Effector CD8-positive, alpha-beta T cell (primary cell): ENCODE results near the gene CAB39.
A peak's percentile ranks its signal among the peaks of the same experiment; 100 is the strongest.

Experiments
- DNase-seq: peaks from one replicate; lab custom pipeline; 2025; lab: John Stamatoyannopoulos, UW

CAB39 gene

DNA sequence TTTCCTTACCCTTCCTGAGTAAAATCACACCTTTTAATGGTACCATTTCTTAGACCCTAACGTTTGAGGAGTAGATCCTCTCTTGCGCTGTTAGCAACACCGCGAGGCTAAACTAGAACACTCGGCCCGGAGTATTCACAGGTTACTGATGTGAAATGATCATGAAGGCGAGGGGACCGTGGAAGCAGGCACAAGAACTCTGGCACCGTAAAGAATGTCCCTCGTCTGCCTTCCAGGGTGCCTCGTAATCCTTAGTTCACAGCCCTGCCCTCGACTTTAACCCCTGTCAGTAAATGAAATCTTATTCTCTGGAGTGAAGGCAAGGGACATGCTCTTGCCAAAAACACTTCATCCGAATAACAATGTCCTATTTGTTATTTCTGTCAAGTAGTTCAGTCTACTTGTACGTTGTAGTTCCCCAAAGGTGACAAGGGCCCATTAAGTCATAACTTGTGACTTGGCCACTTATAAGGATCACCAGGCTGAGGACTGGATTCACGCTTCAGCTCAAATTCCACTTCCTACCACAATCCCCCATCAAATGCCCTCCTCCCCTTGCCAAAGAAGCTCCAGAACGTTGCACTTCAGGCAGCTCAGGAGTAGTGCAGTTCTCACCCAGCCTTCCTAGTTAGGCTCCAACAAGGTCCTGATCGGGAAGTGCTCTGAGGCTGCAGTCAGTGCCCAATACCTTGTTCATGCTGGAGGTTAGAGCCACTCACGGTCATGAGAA lies 108.8 kb downstream of the CAB39 start:
- DNase-seq, result no peak

DNA sequence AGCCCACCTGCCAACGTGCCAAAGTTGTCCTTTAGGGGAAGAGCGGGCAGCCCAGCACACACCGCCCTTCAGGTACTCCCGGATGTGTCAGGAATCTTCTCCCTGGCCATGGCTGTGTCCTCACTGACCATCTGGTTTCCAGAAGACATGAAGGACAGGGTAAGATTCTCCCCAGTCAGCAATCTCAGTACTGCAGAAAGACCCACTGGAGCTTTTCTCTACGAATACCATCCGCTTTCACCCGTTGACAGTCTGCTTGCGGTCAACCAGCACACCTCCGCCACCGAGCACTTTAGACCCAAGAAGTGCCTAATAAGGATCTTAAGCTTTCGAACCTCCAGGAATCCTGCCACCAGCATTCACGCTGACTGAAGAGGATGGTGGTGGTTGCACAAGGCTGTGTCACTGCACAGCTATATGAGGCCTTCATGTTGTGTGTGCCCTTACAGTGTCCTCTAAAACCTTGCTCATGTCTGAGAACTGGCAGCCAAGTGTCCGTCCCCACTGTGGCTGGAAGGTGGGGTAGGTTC lies 109.4 kb downstream of the CAB39 start:
- DNase-seq, result no peak

DNA sequence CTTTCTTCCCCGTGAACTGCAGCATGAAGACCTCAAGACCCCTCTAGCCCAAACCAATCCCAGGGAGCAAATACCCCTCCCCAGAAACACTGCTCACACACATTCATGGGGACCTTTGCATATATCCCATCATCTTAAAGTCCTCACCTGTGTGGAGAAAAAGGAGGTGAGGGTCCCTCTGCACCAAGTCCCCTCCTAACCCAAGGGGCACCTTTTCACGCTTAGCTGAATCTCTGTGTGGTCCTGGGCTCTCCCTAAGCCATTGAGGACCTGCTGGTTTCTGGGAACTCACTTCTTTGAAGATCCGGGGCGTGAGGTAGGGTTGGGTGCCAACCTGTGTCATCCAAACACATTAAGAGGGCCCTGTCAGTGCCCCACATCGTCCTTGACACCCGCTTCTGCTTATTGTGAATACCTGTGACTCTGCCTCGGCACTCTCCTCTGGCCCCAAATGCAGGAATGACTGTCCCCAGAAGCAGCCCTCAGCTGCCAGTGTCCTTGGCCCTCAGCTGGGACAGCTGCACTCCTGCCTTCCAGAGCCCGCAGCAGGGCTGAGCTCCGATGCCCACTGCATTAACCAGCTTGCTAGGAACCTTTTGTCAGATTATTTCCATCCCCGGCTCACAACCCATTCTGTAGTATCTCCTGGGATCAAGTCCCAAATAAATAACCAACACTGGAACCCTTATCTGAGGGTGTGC lies 110.8 kb downstream of the CAB39 start:
- DNase-seq, result no peak

DNA sequence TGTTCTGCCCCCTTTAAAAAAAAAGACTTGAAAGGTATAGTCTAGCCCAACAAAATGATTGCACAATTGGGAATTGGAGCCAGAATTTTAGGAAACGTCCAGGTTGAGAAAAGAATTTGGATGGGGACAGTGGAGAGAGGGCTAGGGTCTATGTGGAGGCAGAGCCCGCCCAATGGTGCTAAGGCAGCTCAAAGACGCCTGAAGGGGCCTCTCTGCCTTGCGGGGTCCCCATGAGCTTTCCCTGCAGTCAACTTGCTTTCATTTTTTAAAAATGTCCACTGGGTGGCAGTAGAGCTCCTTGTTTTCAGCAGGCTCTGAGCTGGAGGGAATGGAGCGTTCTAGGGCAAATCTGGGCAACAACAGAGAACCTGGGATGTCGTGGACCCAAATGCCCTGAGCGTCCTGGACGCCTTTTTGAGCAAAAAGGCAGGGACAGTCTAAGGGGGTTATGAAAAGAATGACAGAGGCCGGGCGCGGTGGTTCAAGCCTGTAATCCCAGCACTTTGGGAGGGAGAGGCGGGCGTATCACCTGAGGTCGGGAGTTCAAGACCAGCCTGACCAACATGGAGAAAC lies 111.8 kb downstream of the CAB39 start:
- peak; percentile 30 for DNase-seq

GRCh38 chr2:230825354-230825753 lies 112.7 kb downstream of the CAB39 start:
- DNase-seq, result no peak

GRCh38 chr2:230827774-230828271 lies 115.2 kb downstream of the CAB39 start:
- no peak for DNase-seq

DNA sequence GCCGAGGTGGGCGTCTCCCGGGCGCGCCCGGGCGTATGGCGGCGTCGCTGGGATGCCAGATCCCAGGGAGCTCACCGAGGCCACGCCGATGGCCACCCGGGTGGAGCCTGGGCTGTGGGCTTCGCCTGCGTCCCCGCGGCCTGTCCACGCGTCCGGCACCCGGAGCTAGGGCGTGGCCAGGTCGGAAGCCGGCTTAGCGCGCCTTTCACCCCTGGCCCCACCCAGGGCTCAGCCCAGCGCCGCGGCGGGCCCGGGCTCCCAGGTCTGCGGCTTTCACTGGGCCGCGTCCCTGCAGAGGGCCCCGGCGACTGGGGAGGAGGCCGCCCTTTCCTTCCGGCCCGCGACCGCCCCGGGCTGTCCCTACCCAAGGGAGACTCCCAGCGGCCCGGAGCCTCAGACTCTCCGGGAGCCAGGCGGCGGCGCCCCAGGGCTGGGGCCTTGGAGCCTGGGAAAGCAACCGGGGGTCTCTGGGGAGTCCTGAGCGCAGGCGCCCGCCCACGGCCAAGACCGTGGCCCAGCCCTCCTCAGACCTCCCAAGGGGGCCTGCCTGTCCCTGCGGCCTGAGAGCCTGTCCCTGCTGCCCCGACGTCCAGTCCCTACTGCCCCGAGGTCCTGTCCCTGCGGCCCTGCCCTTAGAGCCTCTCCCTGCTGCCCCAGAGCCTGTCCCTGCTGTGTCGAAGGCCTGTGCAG lies 115.8 kb downstream of the CAB39 start:
- no peak for DNase-seq

- DNase-seq, result no peak
These were observed 116.7 kb downstream of the CAB39 start for GRCh38 chr2:230829293-230829692.

DNA sequence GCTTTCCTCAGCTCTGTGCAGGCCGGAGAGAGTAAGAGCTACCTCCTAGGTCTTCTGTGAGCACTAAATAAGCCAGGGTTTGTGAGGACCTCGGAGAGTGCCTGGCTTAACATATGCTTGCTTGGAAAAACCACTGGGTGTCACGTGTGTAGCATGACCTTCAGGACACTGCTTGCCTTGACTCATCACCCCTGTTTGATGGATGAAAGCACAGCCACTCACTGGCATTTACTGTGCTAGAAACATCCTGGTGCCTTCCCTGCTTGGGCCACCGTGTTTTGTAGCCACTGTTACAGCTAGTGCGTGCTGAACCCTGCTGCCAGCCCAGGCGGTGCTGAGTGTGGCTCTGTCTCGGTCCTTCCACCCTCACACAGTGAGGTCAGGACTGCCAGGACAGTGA lies 117.3 kb downstream of the CAB39 start:
- no peak for DNase-seq

- no peak for DNase-seq
These were observed 117.8 kb downstream of the CAB39 start for GRCh38 chr2:230830428-230830827.

- no peak for DNase-seq
These were observed 127.7 kb downstream of the CAB39 start for GRCh38 chr2:230840301-230840700.

DNA sequence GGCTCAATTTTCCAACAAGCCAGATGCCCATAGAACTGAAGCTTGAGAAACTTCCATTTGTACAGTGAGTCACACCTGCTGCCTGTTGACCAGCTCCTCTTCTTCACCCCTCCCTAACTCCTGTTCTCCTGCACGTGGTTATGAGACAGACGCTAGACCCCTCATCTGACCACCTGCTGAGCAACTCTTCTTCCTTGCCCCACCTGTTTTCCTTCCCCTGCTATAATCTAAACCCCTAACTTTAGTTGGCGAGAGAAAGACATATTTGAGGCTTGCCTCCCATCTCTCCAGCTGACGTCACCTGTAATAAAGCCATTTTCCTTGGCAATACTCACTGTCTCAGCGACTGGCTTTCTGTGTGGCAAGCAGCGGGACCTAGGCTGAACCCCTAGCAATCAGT lies 129.8 kb downstream of the CAB39 start:
- no peak for DNase-seq

- no peak for DNase-seq
These were observed 130.5 kb downstream of the CAB39 start for GRCh38 chr2:230843132-230843531.

GRCh38 chr2:230846360-230846759 lies 133.7 kb downstream of the CAB39 start:
- DNase-seq, result no peak

- DNase-seq, result peak; percentile 80
These were observed 135.3 kb downstream of the CAB39 start for GRCh38 chr2:230847883-230848388.

GRCh38 chr2:230849633-230850357 lies 137.2 kb downstream of the CAB39 start:
- DNase-seq, result peak; percentile 68

DNA sequence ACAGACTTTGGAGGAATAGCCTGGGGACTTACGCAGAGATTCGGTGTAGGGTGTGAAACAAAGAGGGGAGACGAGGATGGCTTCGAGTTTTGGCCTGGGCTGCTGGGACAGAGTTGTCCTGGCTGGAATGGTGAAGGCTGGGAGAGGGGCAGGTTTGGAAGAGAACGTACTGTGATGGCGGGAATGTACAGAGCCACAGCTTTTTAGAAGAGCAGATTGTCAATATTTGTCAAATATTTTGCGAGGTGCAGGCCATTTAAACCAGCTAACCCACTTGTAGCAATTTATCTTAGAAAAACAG lies 137.7 kb downstream of the CAB39 start:
- no peak for DNase-seq

DNA sequence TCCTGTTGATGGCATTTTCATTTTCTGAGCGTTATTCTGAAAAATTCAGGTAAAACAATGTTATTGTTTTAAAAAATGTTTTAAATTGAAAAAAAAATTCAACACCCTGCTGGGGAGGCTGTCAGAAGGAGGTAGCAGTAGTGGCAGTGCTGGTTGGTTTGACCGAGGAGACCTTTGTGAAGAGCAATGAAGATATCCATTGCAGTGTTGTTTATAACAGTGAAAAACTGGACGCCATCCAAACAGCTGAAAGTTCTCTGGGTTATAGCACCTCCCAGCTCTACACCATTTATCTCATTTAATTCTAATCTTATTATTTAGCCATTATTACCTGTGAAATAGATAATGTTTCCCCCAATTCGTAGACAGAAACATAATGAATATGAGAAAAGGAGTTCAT lies 139.5 kb downstream of the CAB39 start:
- DNase-seq, result no peak

GRCh38 chr2:230861552-230862255 lies 149.1 kb downstream of the CAB39 start:
- no peak for DNase-seq

GRCh38 chr2:230862292-230862691 lies 149.7 kb downstream of the CAB39 start:
- DNase-seq, result no peak

GRCh38 chr2:230863031-230863430 lies 150.4 kb downstream of the CAB39 start:
- DNase-seq, result no peak
